OCI-LY3 (cell line): ENCODE measurements around the gene RPRD2.

Experiments used
- CTCF ChIP-seq: fragments of 200-600, 300-600 bp; sonication (generic); IDR thresholded peaks from 2 replicates; pipeline ENCODE4 v1.5.1; 2014; ENCODE audit warnings: antibody characterized with exemption, low read length, low read depth
- EZH2phosphoT487 ChIP-seq: fragments of 200-600 bp; shearing (Covaris generic); IDR thresholded peaks from 2 replicates; pipeline ENCODE4 v1.6.1; 2018; ENCODE audit warnings: antibody characterized with exemption, mixed run types, low read depth

DNA sequence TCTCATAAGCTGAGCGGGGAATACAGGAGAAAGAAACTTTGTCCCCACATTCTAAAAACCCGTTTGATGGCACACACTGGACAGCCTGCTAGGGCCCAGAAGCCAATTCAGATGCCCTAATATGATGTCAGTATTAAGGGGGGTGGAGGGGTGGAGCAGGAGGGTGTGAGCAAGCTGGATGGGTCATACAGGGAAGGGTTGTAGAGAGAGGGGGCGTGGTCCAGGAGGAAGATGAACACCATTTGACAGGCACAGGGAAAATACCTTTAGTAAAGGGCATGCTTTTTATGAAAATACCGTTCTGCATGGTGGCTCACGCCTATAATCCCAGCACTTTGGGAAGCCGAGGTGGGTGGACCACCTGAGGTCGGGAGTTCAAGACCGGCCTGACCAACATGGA is 129.2 kb downstream of the RPRD2 start:
- TF ChIP-seq CTCF, result no peak
- TF ChIP-seq EZH2phosphoT487, result no peak
